Skeletal muscle tissue (tissue), 4 donors: Measurements from ENCODE around the gene PTTG2. TPM values are rescaled to one million over a fixed set of nuclear protein-coding genes. Genes with fewer than 3 reads are reported as not detected.
"Not testable (repeated sequence)": the region's sequence is repeated elsewhere in the genome, so short reads cannot be mapped to it uniquely, and the experiment has no call there.

ENCODE experiments used
- H3K27ac ChIP-seq: one replicate; pipeline ENCODE4 v1.7.0; 2013; ENCODE audit warnings: mild to moderate bottlenecking, low read depth, low read length, inconsistent platforms
- H3K27me3 ChIP-seq, 3 donors: one replicate each; pipeline ENCODE4 v1.7.0; 2013; ENCODE audit warnings: low read length in 3 of 3; ENCODE audit not compliant: control insufficient read depth in 3 of 3, insufficient read depth in 3 of 3
- H3K36me3 ChIP-seq, 3 donors: one replicate each; pipeline ENCODE4 v1.7.0; 2013; ENCODE audit warnings: low read length in 3 of 3; ENCODE audit not compliant: control insufficient read depth in 3 of 3, insufficient read depth in 3 of 3
- H3K4me1 ChIP-seq, 3 donors: one replicate each; pipeline ENCODE4 v1.7.0; 2013; ENCODE audit warnings: low read length in 3 of 3, mild to moderate bottlenecking in 3 of 3; ENCODE audit not compliant: control insufficient read depth in 3 of 3, insufficient read depth in 3 of 3
- H3K4me3 ChIP-seq, 3 donors: one replicate each; pipeline ENCODE4 v1.7.0; 2013; ENCODE audit warnings: low read length in 3 of 3
- H3K9ac ChIP-seq, 3 donors: one replicate each; pipeline ENCODE4 v1.7.0; 2013; ENCODE audit warnings: low read length in 3 of 3, mild to moderate bottlenecking in 3 of 3, moderate library complexity in 2 of 3, low read depth in 1 of 3
- H3K9me3 ChIP-seq, 3 donors: one replicate each; pipeline ENCODE4 v1.7.0; 2013; ENCODE audit warnings: low read length in 3 of 3; ENCODE audit not compliant: control insufficient read depth in 3 of 3
- total RNA-seq: library from RNA; depleted of rRNA; stranded (reverse); fragments of >200 nt; gene quantifications from one replicate; pipeline ENCODE4 v1.2.3, GENCODE V29; 2014
- donor health status: Osteomylitis.

The PTTG2 gene
- total RNA-seq, 1 donor from 2014 or later, result 0.52 TPM

- Histone ChIP-seq H3K4me1 (peaks cover 11 to 28% (median 24%) of the 10 kb centered on the region in 3 donors), H3K27me3 (no peaks in the 10 kb centered on the region), H3K9ac (no peak overlapping the region), H3K27ac (no peak overlapping the region), H3K36me3 (no peaks in the 10 kb centered on the region), H3K9me3 (no peaks in the 10 kb centered on the region), H3K4me3 (no peak overlapping the region)
These were observed 13.2 kb downstream of the PTTG2 start for GRCh38 chr4:37973441-37973840.

- H3K36me3 ChIP-seq, H3K4me3 ChIP-seq, H3K9ac ChIP-seq, H3K27ac ChIP-seq, H3K27me3 ChIP-seq, H3K9me3 ChIP-seq: not testable (repeated sequence)
- H3K4me1 ChIP-seq, result peaks cover 10 to 16% (median 11%) of the 10 kb centered on the region in 3 donors
These were observed 15.2 kb downstream of the PTTG2 start for GRCh38 chr4:37975321-37975822.

DNA sequence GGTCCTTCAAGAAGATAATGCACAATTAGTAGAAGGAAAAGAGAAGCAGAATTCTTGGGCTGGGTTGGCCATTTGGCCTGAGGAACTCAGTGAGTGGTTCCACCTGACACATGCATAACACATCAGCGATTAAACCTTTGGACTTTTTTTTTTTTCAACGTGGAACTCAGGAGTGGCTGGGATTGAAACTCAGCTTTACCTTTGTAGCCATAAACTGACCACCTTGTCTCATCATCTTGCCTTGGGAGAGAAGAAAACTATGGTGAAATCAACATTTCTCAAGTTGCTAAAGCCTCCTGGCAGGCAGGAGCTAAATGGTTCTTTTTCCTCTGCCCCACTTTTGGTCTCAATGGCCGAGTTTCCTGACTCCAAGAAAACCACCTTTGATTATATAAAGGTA lies 16.3 kb downstream of the PTTG2 start:
- peak overlapping the region; percentile 82 for H3K27ac ChIP-seq
- no peaks in the 10 kb centered on the region for H3K36me3 ChIP-seq
- peak overlapping the region in 1 of 3 donors; percentile 62 for H3K9ac ChIP-seq
- peak overlapping the region; percentile 36 to 65 (median 60) for H3K4me3 ChIP-seq
- H3K4me1 ChIP-seq, result peaks cover 7 to 8% (median 8%) of the 10 kb centered on the region in 3 donors
- no peaks in the 10 kb centered on the region for H3K9me3 ChIP-seq
- H3K27me3 ChIP-seq, result no peaks in the 10 kb centered on the region

DNA sequence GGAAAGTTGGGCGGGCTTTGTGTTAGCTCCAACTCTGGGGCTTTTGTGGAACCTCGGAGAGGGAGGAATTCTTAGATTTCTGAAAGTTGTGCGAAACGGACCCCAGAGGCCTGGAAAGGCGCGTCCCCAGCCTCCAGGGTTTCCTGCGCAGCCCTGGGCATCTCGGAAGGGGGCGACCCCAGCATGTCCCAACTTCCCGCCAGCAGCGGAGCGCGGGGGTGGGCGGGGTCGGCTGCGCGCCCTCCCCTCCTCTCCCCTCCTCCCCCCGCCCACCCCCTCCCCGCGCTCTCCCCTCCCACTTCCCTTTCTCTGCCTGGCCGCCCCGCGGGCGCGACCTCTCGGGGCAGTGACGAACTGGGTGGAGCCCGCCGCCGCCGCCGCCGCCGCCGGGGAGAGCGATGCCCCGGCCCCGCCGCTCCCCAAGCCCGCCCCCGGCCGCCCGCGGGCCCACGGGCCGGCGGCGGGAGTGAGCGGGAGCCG lies 16.8 kb downstream of the PTTG2 start:
- Histone ChIP-seq H3K36me3 (no peaks in the 10 kb centered on the region), H3K9me3 (no peaks in the 10 kb centered on the region), H3K27ac (peak overlapping the region; percentile 85), H3K4me3 (peak overlapping the region; percentile 65 to 77 (median 74)), H3K4me1 (peaks cover 8 to 13% (median 12%) of the 10 kb centered on the region in 3 donors), H3K27me3 (no peaks in the 10 kb centered on the region), H3K9ac (peak overlapping the region; percentile 71 to 80 (median 76))

- Histone ChIP-seq H3K9me3 (no peaks in the 10 kb centered on the region), H3K4me3 (peak overlapping the region; percentile 74 to 79 (median 77)), H3K9ac (peak overlapping the region; percentile 71 to 80 (median 76)), H3K27ac (peak overlapping the region; percentile 85), H3K4me1 (peaks cover 8 to 18% (median 15%) of the 10 kb centered on the region in 3 donors), H3K36me3 (no peaks in the 10 kb centered on the region), H3K27me3 (no peaks in the 10 kb centered on the region)
These were observed 17.5 kb downstream of the PTTG2 start for GRCh38 chr4:37977471-37978247.

DNA sequence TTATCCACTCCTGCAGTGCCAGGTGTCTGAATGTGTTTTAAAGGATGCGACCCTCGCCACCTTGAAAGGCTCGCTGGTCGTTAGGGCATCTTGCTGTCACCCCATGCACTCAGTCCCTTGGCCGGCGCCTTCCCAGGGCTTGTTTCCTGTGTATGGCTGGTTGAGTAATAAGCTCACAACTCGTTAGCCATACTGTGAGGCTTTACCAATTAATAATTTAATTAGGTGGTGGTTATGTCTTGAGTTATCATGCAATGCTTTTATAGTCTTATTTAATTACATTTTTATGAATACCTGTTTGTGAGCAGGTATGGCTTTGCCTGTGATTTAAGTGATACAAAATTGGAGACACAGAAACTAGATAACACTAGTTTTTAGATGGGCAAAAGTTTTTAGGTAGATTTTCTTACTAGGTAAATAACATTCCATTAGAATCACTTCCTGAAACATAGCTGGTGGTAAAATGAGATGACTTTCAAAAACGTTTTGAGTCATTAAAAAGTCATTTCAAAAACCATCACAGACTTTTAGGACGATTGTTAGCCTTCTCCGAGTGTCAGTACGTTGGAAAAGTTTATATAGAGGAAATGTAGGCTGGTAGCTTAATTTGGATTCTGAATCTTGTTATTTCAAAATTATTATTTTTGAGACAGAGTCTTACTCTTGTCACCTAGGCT lies 18.2 kb downstream of the PTTG2 start:
- Histone ChIP-seq H3K9ac (peak overlapping the region; percentile 71 to 80 (median 76)), H3K4me3 (peak overlapping the region; percentile 74 to 79 (median 77)), H3K4me1 (peaks cover 8 to 19% (median 15%) of the 10 kb centered on the region in 3 donors), H3K27me3 (no peaks in the 10 kb centered on the region), H3K27ac (peak overlapping the region; percentile 85), H3K36me3 (no peaks in the 10 kb centered on the region), H3K9me3 (no peaks in the 10 kb centered on the region)

DNA sequence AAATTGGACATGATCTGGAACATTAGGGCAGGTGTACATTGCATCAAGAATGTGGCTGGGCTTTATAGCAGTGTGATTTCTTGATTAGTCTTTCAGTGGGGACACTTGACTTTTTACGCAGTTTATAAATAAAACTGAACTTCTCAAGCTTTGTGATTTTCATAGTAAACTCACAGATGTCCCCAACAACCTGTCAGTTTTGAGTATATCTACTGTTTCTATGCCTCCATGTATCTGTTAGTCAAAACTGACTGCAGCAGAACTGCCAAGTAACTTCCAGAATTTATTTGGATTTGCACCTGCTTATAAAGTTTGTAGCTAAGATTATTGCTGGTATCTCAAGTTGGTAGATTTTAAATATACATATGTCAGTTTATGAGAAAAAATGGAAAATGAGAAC lies 20.0 kb downstream of the PTTG2 start:
- Histone ChIP-seq H3K4me1 (peaks cover 8 to 19% (median 15%) of the 10 kb centered on the region in 3 donors), H3K27ac (no peak overlapping the region), H3K9ac (no peak overlapping the region), H3K27me3 (no peaks in the 10 kb centered on the region), H3K4me3 (no peak overlapping the region), H3K9me3 (no peaks in the 10 kb centered on the region), H3K36me3 (no peaks in the 10 kb centered on the region)

DNA sequence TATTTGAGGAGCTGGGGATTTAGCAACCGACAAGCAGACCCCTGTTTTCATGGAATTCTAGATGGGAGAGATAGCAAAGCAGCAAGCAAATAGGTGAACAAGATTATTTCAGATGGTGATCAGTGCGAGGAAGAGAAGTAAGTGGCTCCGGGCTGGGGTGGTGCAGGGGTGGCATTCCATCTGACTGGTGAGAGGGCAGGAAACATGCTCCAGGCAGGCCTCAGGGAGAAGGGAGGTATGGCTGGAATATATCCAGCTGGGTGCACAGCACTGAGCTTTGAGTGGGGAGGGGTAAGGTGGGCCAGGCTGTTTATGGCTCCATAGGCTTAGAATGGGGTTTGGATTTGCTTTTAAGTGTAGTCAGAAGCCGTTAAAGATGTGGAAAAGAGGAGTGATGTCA lies 21.2 kb downstream of the PTTG2 start:
- no peaks in the 10 kb centered on the region for H3K36me3 ChIP-seq
- no peak overlapping the region for H3K9ac ChIP-seq
- peaks cover 8 to 19% (median 15%) of the 10 kb centered on the region in 3 donors for H3K4me1 ChIP-seq
- H3K4me3 ChIP-seq, result no peak overlapping the region
- no peaks in the 10 kb centered on the region for H3K9me3 ChIP-seq
- no peaks in the 10 kb centered on the region for H3K27me3 ChIP-seq
- no peak overlapping the region for H3K27ac ChIP-seq

DNA sequence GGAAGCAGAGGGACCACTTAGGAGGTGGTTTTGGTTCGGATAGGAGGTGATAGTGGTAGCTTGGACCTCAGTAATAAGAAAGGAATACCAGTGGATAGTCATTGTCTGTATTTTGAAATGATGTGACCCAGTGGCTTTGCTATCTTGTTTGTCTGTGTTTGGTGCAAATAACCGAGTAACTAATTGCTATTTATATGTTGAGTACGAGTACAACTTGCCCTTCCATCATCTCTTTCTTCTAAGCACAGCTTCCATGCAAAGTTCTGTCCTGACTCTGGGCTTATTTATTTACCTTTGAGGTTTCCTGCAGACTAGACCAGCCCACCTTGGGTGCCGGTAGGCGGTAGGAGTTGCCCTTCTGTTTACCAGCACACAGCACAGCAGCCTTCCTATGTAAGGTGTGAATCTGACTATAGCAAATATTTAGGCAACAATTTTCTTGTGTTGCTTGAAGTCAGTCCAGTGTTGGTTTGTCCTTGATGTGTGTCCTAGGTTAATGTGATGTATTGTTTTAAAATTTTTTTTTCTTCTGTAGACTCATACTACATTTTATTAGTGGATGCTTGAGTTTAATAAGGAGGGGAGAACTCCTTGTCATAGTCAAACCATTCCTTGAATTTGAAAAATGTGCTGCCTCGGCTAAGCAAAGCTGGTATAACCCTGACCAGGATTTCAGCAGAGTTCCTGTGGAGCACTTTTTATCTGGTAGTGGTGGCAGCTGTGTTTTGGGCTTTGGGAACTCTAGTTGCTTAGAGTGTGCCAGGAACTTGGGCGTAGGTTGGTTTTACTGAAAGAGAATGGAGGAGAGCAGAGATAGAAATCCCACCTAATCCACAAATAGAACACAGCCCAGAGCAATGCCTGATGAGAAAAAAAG lies 21.9 kb downstream of the PTTG2 start:
- Histone ChIP-seq H3K36me3 (no peaks in the 10 kb centered on the region), H3K27ac (no peak overlapping the region), H3K27me3 (no peaks in the 10 kb centered on the region), H3K4me1 (peaks cover 8 to 17% (median 15%) of the 10 kb centered on the region in 3 donors), H3K9ac (no peak overlapping the region), H3K9me3 (no peaks in the 10 kb centered on the region), H3K4me3 (no peak overlapping the region)
